NB4 (cell line): ENCODE measurements around the gene EAF2.

Source experiments
- MYC ChIP-seq: IDR thresholded peaks from 2 replicates; pipeline ENCODE4 v1.6.1; 2011; ENCODE audit warnings: low read depth, low read length
- TF ChIP-seq, protein P1 (sequence below): IDR thresholded peaks from one replicate; pipeline ENCODE4 v1.5.1; 2012; ENCODE audit warnings: low read depth, low read length

DNA sequence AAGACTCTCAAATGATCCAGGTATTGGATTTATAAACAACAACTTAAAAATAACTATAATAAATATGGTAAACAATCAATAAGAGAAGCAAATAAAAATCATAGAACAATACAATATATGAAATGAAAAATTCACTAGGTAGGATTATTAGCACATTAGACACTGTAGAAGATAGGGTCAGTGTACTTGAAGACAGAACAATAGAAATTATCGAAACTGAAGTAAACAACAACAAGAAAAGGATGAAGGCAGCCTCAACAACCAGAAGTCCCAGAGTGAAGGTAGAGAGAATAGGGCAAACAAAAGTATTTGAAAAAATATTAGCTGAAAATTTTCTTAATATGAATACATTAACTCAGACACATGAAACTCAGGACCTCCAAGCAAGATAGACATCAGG, 12.0 kb upstream of the EAF2 start:
- TF ChIP-seq, protein P1, sequence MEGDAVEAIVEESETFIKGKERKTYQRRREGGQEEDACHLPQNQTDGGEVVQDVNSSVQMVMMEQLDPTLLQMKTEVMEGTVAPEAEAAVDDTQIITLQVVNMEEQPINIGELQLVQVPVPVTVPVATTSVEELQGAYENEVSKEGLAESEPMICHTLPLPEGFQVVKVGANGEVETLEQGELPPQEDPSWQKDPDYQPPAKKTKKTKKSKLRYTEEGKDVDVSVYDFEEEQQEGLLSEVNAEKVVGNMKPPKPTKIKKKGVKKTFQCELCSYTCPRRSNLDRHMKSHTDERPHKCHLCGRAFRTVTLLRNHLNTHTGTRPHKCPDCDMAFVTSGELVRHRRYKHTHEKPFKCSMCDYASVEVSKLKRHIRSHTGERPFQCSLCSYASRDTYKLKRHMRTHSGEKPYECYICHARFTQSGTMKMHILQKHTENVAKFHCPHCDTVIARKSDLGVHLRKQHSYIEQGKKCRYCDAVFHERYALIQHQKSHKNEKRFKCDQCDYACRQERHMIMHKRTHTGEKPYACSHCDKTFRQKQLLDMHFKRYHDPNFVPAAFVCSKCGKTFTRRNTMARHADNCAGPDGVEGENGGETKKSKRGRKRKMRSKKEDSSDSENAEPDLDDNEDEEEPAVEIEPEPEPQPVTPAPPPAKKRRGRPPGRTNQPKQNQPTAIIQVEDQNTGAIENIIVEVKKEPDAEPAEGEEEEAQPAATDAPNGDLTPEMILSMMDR = no peak
- TF ChIP-seq MYC = no peak
